SK-N-SH (cell line): ENCODE measurements around the gene SPATA19. TPM values are rescaled to one million over a fixed set of nuclear protein-coding genes. Genes with fewer than 3 reads are reported as not detected.

Experiments used
- CTCF ChIA-PET: fragments of 300-600, 350-600 bp; formaldehyde crosslinking; extraction: SDS; loops from one replicate; lab custom pipeline; 2021; lab: Yijun Ruan, JAX
- POLR2A ChIA-PET: fragments of 350-600 bp; sonication (Branson Sonifier 250); formaldehyde crosslinking; extraction: SDS; loops from one replicate; lab custom pipeline; 2020; ENCODE audit warnings: antibody characterized with exemption, inconsistent platforms; lab: Yijun Ruan, JAX
- DNase-seq: peaks from one replicate; pipeline ENCODE4 v3.0.0; 2012
- H2AFZ ChIP-seq: fragments of 200-600 bp; sonication (generic); 2 replicates; pipeline ENCODE4 v1.8.1; 2016; ENCODE audit warnings: antibody characterized with exemption, mild to moderate bottlenecking, low read depth
- H3F3A ChIP-seq: fragments of 200-600 bp; sonication (generic); replicated peaks from 2 replicates; pipeline ENCODE3; 2016; ENCODE audit warnings: antibody characterized with exemption, mild to moderate bottlenecking; ENCODE audit not compliant: insufficient read depth
- H3K27ac ChIP-seq, 2 experiments: fragments of 200-500 bp in 1 of 2; fragments of 200-600 bp in 1 of 2; sonication (Bioruptor generic) in 1 of 2; sonication (generic), shearing (Covaris generic) in 1 of 2; 2 replicates each; pipeline versions ENCODE4 v1.5.1 to v1.6.1; 2014 to 2016; ENCODE audit warnings: low read depth in 2 of 2, inconsistent platforms in 1 of 2, low read length in 1 of 2, mild to moderate bottlenecking in 1 of 2, mixed read lengths in 1 of 2
- H3K27me3 ChIP-seq: fragments of 200-600 bp; sonication (generic), shearing (Covaris generic); 2 replicates; pipeline ENCODE4 v1.6.1; 2016; ENCODE audit warnings: mixed run types; ENCODE audit not compliant: insufficient read depth
- H3K36me3 ChIP-seq, 2 experiments: fragments of 200-500 bp in 1 of 2; fragments of 200-600 bp in 1 of 2; sonication (Bioruptor generic) in 1 of 2; sonication (generic) in 1 of 2; replicated peaks in 1 of 2; 2 replicates each; pipeline versions ENCODE3 to v1.5.1; 2014 to 2016; ENCODE audit warnings: low read length in 1 of 2, mild to moderate bottlenecking in 1 of 2; ENCODE audit not compliant: insufficient read depth in 2 of 2, control insufficient read depth in 1 of 2
- H3K4me1 ChIP-seq, 2 experiments: fragments of 200-500 bp in 1 of 2; fragments of 200-600 bp in 1 of 2; sonication (Bioruptor generic) in 1 of 2; sonication (generic), shearing (Covaris generic) in 1 of 2; 2 replicates each; pipeline versions ENCODE4 v1.5.1 to v1.6.1; 2014 to 2016; ENCODE audit warnings: low read depth in 1 of 2, low read length in 1 of 2, mixed run types in 1 of 2; ENCODE audit not compliant: insufficient read depth in 2 of 2, control insufficient read depth in 1 of 2
- H3K4me2 ChIP-seq: fragments of 200-600 bp; sonication (generic), shearing (Covaris generic); 2 replicates; pipeline ENCODE4 v1.6.1; 2017; ENCODE audit warnings: mixed run types
- H3K4me3 ChIP-seq, 2 experiments: fragments of 200-500 bp in 1 of 2; fragments of 200-600 bp in 1 of 2; sonication (Bioruptor generic) in 1 of 2; sonication (generic), shearing (Covaris generic) in 1 of 2; 2 replicates each; pipeline versions ENCODE4 v1.5.1 to v1.8.1; 2014 to 2016; ENCODE audit warnings: low read depth in 2 of 2, inconsistent platforms in 1 of 2, low read length in 1 of 2, mild to moderate bottlenecking in 1 of 2, mixed read lengths in 1 of 2, moderate library complexity in 1 of 2
- H3K79me2 ChIP-seq: fragments of 200-600 bp; sonication (generic); 2 replicates; pipeline ENCODE4 v1.8.1; 2017; ENCODE audit warnings: mild to moderate bottlenecking; ENCODE audit not compliant: insufficient read depth
- H3K9ac ChIP-seq: fragments of 200-600 bp; sonication (generic); 2 replicates; pipeline ENCODE4 v1.6.1; 2017; ENCODE audit warnings: mixed run types
- H3K9me2 ChIP-seq: fragments of 200-600 bp; sonication (generic); 2 replicates; pipeline ENCODE4 v1.6.1; 2017; ENCODE audit warnings: mixed run types
- H3K9me3 ChIP-seq: fragments of 200-600 bp; sonication (generic); 2 replicates; pipeline ENCODE4 v1.6.1; 2017; ENCODE audit warnings: mixed run types, mild to moderate bottlenecking, moderate library complexity
- H4K20me1 ChIP-seq: fragments of 200-600 bp; sonication (generic); 2 replicates; pipeline ENCODE4 v1.6.1; 2017; ENCODE audit warnings: mild to moderate bottlenecking, mixed run types; ENCODE audit not compliant: insufficient read depth
- GATA2 ChIP-seq: sonication (generic); formaldehyde crosslinking; IDR thresholded peaks from 2 replicates; pipeline ENCODE4 v1.5.0; 2020; ENCODE audit warnings: mild to moderate bottlenecking, missing genetic modification reagents
- MEF2A ChIP-seq: IDR thresholded peaks from 2 replicates; pipeline ENCODE4 v1.4.0; 2012; ENCODE audit warnings: low read depth, borderline replicate concordance
- RCOR1 ChIP-seq: fragments of 150-350 bp; IDR thresholded peaks from 2 replicates; pipeline ENCODE4 v1.6.1; 2017; ENCODE audit warnings: antibody characterized with exemption, low read length
- WGBS: methylation state at CpG from one replicate; pipeline ENCODE4 v1.1.6; 2017; ENCODE audit warnings: low lambda C conversion rate; 5-methylcytosine and 5-hydroxymethylcytosine counted together
- polyA plus RNA-seq, 3 experiments: library from polyadenylated mRNA; depleted of rRNA; stranded (reverse); fragments of >200 nt; gene quantifications; 2 replicates each; pipeline ENCODE4 v1.2.3, GENCODE V29; 2012
- TF ChIP-seq, protein P1 (sequence below): fragments of 150-350 bp; IDR thresholded peaks from 2 replicates; pipeline ENCODE4 v1.6.1; 2016; ENCODE audit warnings: mild to moderate bottlenecking, low read depth, low read length

SPATA19 gene
- polyA plus RNA-seq, 1 of the 3 experiments (the other 2 are of a cell fraction): not detected

- Histone ChIP-seq H3K36me3 (no peaks in the 10 kb centered on the region), H3K27ac (no peak overlapping the region), H2AFZ (no peak overlapping the region), H3F3A (no peaks in the 10 kb centered on the region), H3K9ac (no peak overlapping the region), H3K4me3 (no peak overlapping the region), H3K27me3 (no peaks in the 10 kb centered on the region), H3K9me2 (no peaks in the 10 kb centered on the region), H4K20me1 (no peaks in the 10 kb centered on the region), H3K4me1 (peaks cover 0 to 3% of the 10 kb centered on the region in 2 experiments; a peak in 1 of 4 replicates), H3K9me3 (no peaks in the 10 kb centered on the region), H3K4me2 (no peak overlapping the region), H3K79me2 (no peaks in the 10 kb centered on the region)
- 58% methylated on average over 7 of the region's 10 CpGs for WGBS
- ChIA-PET CTCF (interaction anchor here (0.7 to 1.0 kb wide), 3 partner anchors 12 to 740 kb away, joined by 3 read pairs; no protein-coding TSS in a partner anchor), POLR2A (no interaction called here)
- no peak for DNase-seq
- no peak for TF ChIP-seq RCOR1
Measured at GRCh38 chr11:133819114-133819513, 26.2 kb downstream of the SPATA19 start.

DNA sequence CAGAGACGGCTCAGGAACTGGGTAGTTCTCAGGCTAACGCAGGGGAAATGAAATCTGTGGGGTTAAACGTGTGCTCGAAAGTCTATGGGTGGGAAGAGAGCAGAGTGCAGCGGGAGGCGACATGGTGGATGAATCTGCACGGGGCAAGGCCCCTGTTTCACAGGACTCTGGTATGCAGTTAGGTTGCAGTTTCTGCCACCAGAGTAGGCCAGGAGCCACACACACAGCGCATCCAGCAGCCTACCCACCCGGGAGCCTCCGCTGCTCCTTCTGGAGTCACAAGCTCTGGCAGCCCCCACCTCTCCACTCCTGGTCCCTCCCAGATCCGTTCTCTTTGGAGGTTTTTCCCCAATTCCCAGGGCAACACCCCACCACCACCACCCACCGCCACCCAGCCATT, 27.0 kb downstream of the SPATA19 start:
- Histone ChIP-seq H3K9ac (no peak overlapping the region), H4K20me1 (no peaks in the 10 kb centered on the region), H3K4me2 (no peak overlapping the region), H3K79me2 (no peaks in the 10 kb centered on the region), H3K9me3 (no peaks in the 10 kb centered on the region), H3K4me1 (peaks cover 0 to 3% of the 10 kb centered on the region in 2 experiments; a peak in 1 of 4 replicates), H3K9me2 (no peaks in the 10 kb centered on the region), H3F3A (no peaks in the 10 kb centered on the region), H3K27ac (no peak overlapping the region), H3K27me3 (no peaks in the 10 kb centered on the region), H3K4me3 (no peak overlapping the region), H3K36me3 (no peaks in the 10 kb centered on the region), H2AFZ (no peak overlapping the region)
- ChIA-PET CTCF (interaction anchor here (0.6 to 1.0 kb wide), 4 partner anchors 12 to 748 kb away, joined by 3 to 4 read pairs (median 3); no protein-coding TSS in a partner anchor), POLR2A (no interaction called here)
- WGBS: 41% methylated on average over 12 of the region's 12 CpGs
- DNase-seq: no peak
- TF ChIP-seq GATA2 (CRISPR knock-in tag): no peak

DNA sequence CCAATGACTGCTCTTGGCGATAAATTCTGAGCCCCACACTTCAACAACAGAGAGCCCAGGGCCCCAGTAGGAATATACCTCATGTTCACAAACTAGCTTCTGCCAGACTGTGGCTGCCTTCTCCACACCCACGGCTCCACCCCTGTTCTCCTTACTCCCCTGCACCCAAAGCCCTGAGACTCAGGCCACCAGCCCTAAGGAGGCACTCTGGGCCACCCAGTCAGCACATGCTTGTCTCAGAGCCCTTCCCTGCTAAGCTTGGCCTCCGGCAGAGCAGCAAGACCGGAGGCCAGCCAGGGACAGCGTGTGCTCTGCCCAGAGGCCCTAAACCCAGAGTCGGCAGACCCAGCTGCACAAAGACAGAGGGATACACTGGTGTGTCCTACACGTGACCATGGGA, 27.9 kb downstream of the SPATA19 start:
- no peaks in the 10 kb centered on the region for H3K9me3 ChIP-seq
- ChIA-PET CTCF (interaction anchor here (0.8 kb wide), 1 partner anchor 18 kb away, joined by 3 read pairs; no protein-coding TSS in a partner anchor), POLR2A (no interaction called here)
- H3F3A ChIP-seq: no peaks in the 10 kb centered on the region
- no peaks in the 10 kb centered on the region for H3K9me2 ChIP-seq
- H3K27me3 ChIP-seq: no peaks in the 10 kb centered on the region
- H3K27ac ChIP-seq: no peak overlapping the region
- H3K4me1 ChIP-seq: peaks cover 0 to 3% of the 10 kb centered on the region in 2 experiments; a peak in 1 of 4 replicates
- H3K36me3 ChIP-seq: no peaks in the 10 kb centered on the region
- DNase-seq: no peak
- TF ChIP-seq MEF2A: no peak
- TF ChIP-seq, protein P1, sequence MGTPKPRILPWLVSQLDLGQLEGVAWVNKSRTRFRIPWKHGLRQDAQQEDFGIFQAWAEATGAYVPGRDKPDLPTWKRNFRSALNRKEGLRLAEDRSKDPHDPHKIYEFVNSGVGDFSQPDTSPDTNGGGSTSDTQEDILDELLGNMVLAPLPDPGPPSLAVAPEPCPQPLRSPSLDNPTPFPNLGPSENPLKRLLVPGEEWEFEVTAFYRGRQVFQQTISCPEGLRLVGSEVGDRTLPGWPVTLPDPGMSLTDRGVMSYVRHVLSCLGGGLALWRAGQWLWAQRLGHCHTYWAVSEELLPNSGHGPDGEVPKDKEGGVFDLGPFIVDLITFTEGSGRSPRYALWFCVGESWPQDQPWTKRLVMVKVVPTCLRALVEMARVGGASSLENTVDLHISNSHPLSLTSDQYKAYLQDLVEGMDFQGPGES: no peak
- H3K9ac ChIP-seq: no peak overlapping the region
- H4K20me1 ChIP-seq: no peaks in the 10 kb centered on the region
- H2AFZ ChIP-seq: no peak overlapping the region
- 14% methylated on average over 4 of the region's 7 CpGs for WGBS
- H3K4me3 ChIP-seq: no peak overlapping the region
- H3K4me2 ChIP-seq: no peak overlapping the region
- no peaks in the 10 kb centered on the region for H3K79me2 ChIP-seq
